GM18499 (cell line): Measurements from ENCODE around the gene ADH4.
"Not testable (repeated sequence)": the region's sequence is repeated elsewhere in the genome, so short reads cannot be mapped to it uniquely, and the experiment has no call there.

Source experiments
- ATAC-seq: cut with Tn5 transposase; IDR thresholded peaks from one replicate; pipeline ENCODE4 v1.9.1; 2021; ENCODE audit warnings: moderate number of reproducible peaks; ENCODE audit not compliant: insufficient read depth, unreplicated experiment

Gene ADH4

DNA sequence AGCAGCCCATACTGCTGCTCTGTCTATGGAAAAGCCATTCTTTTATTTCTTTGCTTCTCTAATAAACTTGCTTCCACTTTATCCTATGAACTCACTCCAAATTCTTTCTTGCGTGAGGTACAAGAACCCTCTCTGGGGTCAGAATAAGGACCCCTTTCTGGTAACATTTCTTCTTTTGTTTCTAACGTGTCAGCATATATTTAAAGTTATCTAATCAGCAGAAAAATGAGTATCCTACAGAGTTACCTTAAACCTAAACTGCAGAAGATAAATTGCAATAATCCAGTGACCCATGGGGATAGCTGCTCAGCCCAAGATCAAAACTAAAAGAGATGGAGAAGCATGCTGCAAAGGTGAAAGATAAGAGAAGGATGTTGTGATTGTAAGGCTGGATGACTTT is 59.5 kb downstream of the ADH4 start:
- ATAC-seq = no peak

DNA sequence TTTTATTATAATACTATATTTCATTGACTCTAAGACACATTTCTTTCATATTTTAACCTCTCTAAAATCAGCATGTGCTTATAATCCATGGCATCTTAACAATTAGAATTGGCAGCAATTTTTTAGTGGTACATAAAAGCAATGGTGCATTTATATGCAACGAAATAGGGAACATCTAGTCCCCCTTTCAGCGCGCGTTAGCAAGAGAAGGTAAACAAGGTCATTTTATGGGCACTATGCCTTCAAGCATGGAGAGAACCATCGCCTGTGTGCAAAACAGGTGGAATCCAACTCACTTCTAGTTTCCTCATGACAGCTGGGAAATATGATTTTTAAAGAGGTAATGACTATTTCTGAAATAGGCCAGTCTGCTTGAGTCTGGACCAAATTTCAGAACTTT is 61.9 kb downstream of the ADH4 start:
- ATAC-seq = no peak

DNA sequence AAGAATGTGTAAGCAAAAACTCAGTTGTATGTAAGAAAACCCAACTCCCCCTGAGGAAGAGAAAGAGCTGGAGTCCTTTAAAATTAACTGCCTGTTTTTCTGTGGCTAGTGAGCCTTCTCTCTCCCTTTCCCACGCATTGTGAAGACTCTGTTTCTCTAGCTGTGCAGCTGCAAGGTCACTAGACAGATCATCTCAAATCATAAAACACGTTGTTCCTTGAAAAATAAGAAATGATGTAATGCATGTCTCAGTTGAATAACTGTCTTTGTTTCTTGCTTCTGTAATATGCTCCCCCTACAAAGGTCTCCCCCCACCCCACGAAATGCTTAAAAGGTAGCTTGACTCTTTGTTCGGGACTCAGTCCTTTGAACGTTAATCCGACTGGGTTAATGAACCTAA is 63.2 kb downstream of the ADH4 start:
- not testable (repeated sequence) for ATAC-seq

- no peak for ATAC-seq
Observed at GRCh38 chr4:99079625-99080295, 64.3 kb downstream of the ADH4 start.

DNA sequence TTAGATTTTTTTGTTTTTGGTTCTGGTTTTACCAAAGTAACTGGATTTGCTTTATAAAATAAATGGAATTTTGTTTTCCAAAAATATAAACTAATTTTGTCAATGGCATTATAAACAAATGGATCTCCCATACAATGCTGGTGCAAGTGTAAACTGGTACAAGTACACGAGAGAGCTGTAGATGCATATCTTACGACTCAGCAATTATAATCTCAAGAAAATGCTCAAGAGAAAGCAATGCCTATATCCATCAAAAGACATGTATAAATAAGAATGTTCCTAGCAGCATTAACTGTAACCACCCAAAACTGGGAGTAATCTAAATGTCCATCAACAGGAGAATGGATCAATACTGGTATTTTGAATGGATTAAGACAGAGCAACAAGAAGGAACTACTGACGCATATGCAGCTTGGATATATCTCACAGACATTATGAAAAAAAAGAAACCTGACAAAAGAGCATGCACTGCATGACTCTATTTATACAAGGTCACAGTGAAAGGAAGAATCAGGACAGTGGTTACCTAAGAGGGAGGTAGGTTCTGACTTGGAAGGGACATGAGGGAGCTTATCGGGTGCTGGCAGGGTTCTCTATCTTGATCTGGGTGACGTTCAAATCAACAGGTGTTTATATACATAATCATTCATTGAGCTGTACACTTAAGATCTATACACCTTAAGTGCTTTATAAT is 65.0 kb downstream of the ADH4 start:
- ATAC-seq = no peak

DNA sequence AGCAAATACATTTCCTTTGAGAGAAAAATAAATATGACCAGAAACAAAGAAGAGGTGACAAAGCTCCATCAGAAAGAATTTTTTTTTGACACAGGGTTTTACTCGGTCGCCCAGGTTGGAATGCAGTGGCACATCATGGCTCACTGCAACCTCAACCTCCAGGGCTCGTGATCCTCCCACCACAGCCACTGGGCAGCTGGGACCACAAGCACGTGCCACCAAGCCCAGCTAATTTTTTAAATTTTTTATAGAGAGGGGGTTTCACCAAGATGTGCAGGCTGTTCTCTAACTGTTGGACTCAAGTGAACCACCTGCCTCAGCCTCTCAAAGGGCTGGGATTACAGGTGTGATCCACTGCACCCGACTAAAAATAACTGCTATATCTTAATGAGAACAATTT is 65.8 kb downstream of the ADH4 start:
- ATAC-seq = no peak

DNA sequence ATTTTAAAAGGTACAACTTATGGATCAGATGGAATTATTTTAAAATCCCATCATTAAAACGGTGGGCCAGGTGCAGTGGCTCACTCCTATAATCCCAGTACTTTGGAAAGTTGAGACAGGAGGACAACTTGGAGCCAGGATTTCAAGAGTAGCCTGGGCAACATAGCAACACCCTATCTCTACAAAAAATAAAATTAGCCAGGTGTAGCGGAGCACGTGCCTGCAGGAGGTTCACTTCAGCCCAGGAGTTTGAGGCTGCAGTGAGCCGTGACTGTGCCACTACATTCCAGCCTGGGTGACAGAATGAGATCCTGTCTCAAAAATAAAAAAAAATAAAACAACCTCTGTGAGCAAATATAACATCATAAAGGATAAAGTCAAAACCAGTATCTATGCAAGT is 66.9 kb downstream of the ADH4 start:
- ATAC-seq = no peak

GRCh38 chr4:99076292-99076976 is 67.7 kb downstream of the ADH4 start:
- ATAC-seq = no peak

GRCh38 chr4:99074816-99075215 is 69.3 kb downstream of the ADH4 start:
- no peak for ATAC-seq
